WTC11 (cell line): ENCODE measurements around the gene SRRM3. TPM values are rescaled to one million over a fixed set of nuclear protein-coding genes. Genes with fewer than 3 reads are reported as not detected.
A peak's percentile ranks its signal among the peaks of the same experiment; 100 is the strongest.

ENCODE experiments used
- ATAC-seq: fragments of 200-7000 bp; cut with Tn5 transposase; 2 replicates; pipeline ENCODE4 v1.10.0; 2021; ENCODE audit warnings: mild to moderate bottlenecking, moderate library complexity
- CTCF ChIA-PET: fragments of 300-600 bp; sonication (Branson Sonifier 250); formaldehyde crosslinking; loops from one replicate; lab custom pipeline; 2021; ENCODE audit warnings: antibody characterized with exemption; lab: Charles Lee
- POLR2A ChIA-PET: fragments of 350-600 bp; sonication (Branson Sonifier 250); formaldehyde crosslinking; loops from one replicate; lab custom pipeline; 2021; ENCODE audit warnings: antibody characterized with exemption; lab: Charles Lee
- DNase-seq: peaks from one replicate; pipeline ENCODE4 v3.0.0; 2021; ENCODE audit warnings: low spot score
- H3K27ac Mint-ChIP-seq: 2 replicates; pipeline ENCODE4 v1.8.0; 2021; ENCODE audit warnings: mixed read lengths
- H3K27me3 Mint-ChIP-seq: 2 replicates; pipeline ENCODE4 v1.8.0; 2021; ENCODE audit warnings: low read depth, mild to moderate bottlenecking, moderate library complexity, mixed read lengths
- H3K36me3 Mint-ChIP-seq: 2 replicates; pipeline ENCODE4 v1.8.0; 2021; ENCODE audit warnings: mixed read lengths
- H3K4me1 Mint-ChIP-seq: 2 replicates; pipeline ENCODE4 v1.8.0; 2022; ENCODE audit warnings: mixed read lengths
- H3K4me3 Mint-ChIP-seq: 2 replicates; pipeline ENCODE4 v1.8.0; 2021; ENCODE audit warnings: mild to moderate bottlenecking, moderate library complexity, mixed read lengths
- H3K9me3 Mint-ChIP-seq: 2 replicates; pipeline ENCODE4 v1.8.0; 2021; ENCODE audit warnings: mixed read lengths
- ATF6 ChIP-seq: sonication (generic); formaldehyde crosslinking; IDR thresholded peaks from 2 replicates; pipeline ENCODE4 v1.8.1; 2023; ENCODE audit warnings: mild to moderate bottlenecking, missing genetic modification reagents
- CREB1 ChIP-seq: sonication (generic); formaldehyde crosslinking; IDR thresholded peaks from 2 replicates; pipeline ENCODE4 v1.8.0; 2023; ENCODE audit warnings: mild to moderate bottlenecking, missing genetic modification reagents
- E2F4 ChIP-seq: sonication (generic); formaldehyde crosslinking; IDR thresholded peaks from 2 replicates; pipeline ENCODE4 v1.8.1; 2022; ENCODE audit warnings: low read depth, mild to moderate bottlenecking, moderate library complexity, missing genetic modification reagents, borderline replicate concordance
- ELF4 ChIP-seq: sonication (generic); formaldehyde crosslinking; IDR thresholded peaks from 2 replicates; pipeline ENCODE4 v1.8.1; 2022; ENCODE audit warnings: low read depth, mild to moderate bottlenecking, moderate library complexity, missing genetic modification reagents
- EMX1 ChIP-seq: fragments of 250-450 bp; sonication (Bioruptor Pico); IDR thresholded peaks from 2 replicates; pipeline ENCODE4 v1.8.0; 2021; ENCODE audit warnings: mild to moderate bottlenecking
- FOXP1 ChIP-seq: sonication (generic); formaldehyde crosslinking; IDR thresholded peaks from 2 replicates; pipeline ENCODE4 v1.8.0; 2022; ENCODE audit warnings: missing genetic modification reagents, mild to moderate bottlenecking, moderate library complexity, borderline replicate concordance
- IRF1 ChIP-seq: sonication (generic); formaldehyde crosslinking; IDR thresholded peaks from 2 replicates; pipeline ENCODE4 v1.8.0; 2023; ENCODE audit warnings: missing genetic modification reagents
- IRF2 ChIP-seq: sonication (generic); formaldehyde crosslinking; IDR thresholded peaks from 2 replicates; pipeline ENCODE4 v1.8.0; 2022; ENCODE audit warnings: low read depth, missing genetic modification reagents, borderline replicate concordance
- JUN ChIP-seq: sonication (generic); formaldehyde crosslinking; IDR thresholded peaks from 2 replicates; pipeline ENCODE4 v1.8.0; 2023; ENCODE audit warnings: mild to moderate bottlenecking, missing genetic modification reagents
- MLX ChIP-seq: sonication (generic); formaldehyde crosslinking; IDR thresholded peaks from 2 replicates; pipeline ENCODE4 v1.8.1; 2023; ENCODE audit warnings: mild to moderate bottlenecking, missing genetic modification reagents, moderate library complexity
- NFE2L1 ChIP-seq: sonication (generic); formaldehyde crosslinking; IDR thresholded peaks from 2 replicates; pipeline ENCODE4 v1.8.1; 2023; ENCODE audit warnings: missing genetic modification reagents
- NR2C2 ChIP-seq: sonication (generic); formaldehyde crosslinking; IDR thresholded peaks from 2 replicates; pipeline ENCODE4 v1.8.0; 2022; ENCODE audit warnings: mild to moderate bottlenecking, missing genetic modification reagents
- PREB ChIP-seq: sonication (generic); formaldehyde crosslinking; IDR thresholded peaks from 2 replicates; pipeline ENCODE4 v1.8.1; 2022; ENCODE audit warnings: mild to moderate bottlenecking, missing genetic modification reagents, moderate library complexity, borderline replicate concordance
- SMAD4 ChIP-seq: sonication (generic); formaldehyde crosslinking; IDR thresholded peaks from 2 replicates; pipeline ENCODE4 v1.8.0; 2022; ENCODE audit warnings: mild to moderate bottlenecking, missing genetic modification reagents
- TP53 ChIP-seq: sonication (generic); formaldehyde crosslinking; IDR thresholded peaks from 2 replicates; pipeline ENCODE4 v1.8.1; 2023; ENCODE audit warnings: mild to moderate bottlenecking, missing genetic modification reagents
- USF2 ChIP-seq: sonication (generic); formaldehyde crosslinking; IDR thresholded peaks from 2 replicates; pipeline ENCODE4 v1.8.1; 2023; ENCODE audit warnings: mild to moderate bottlenecking, missing genetic modification reagents, moderate library complexity
- ZNF317 ChIP-seq: sonication (generic); formaldehyde crosslinking; IDR thresholded peaks from 2 replicates; pipeline ENCODE4 v1.8.1; 2023; ENCODE audit warnings: low read depth, mild to moderate bottlenecking, moderate library complexity, missing genetic modification reagents, borderline replicate concordance
- ZNF396 ChIP-seq: fragments of 250-450 bp; sonication (Bioruptor Pico); IDR thresholded peaks from 2 replicates; pipeline ENCODE4 v1.8.0; 2021; ENCODE audit warnings: mild to moderate bottlenecking, moderate library complexity, borderline replicate concordance
- ZNF425 ChIP-seq: fragments of 250-450 bp; sonication (Bioruptor Pico); conservative IDR thresholded peaks from 2 replicates; pipeline ENCODE4 v1.9.0; 2021; ENCODE audit warnings: mild to moderate bottlenecking
- ZNF671 ChIP-seq: fragments of 250-450 bp; sonication (Bioruptor Pico); IDR thresholded peaks from 2 replicates; pipeline ENCODE4 v1.8.0; 2021; ENCODE audit warnings: mild to moderate bottlenecking
- total RNA-seq: library from RNA; stranded (reverse); gene quantifications from 3 replicates; pipeline ENCODE4 v1.2.3, GENCODE V29; 2021
- TF ChIP-seq, protein P1 (sequence below): sonication (generic); formaldehyde crosslinking; IDR thresholded peaks from 2 replicates; pipeline ENCODE4 v1.8.0; 2022; ENCODE audit warnings: mild to moderate bottlenecking, missing genetic modification reagents

Gene SRRM3
- total RNA-seq, 1 experiment from 2014 or later = 17.7 TPM

DNA sequence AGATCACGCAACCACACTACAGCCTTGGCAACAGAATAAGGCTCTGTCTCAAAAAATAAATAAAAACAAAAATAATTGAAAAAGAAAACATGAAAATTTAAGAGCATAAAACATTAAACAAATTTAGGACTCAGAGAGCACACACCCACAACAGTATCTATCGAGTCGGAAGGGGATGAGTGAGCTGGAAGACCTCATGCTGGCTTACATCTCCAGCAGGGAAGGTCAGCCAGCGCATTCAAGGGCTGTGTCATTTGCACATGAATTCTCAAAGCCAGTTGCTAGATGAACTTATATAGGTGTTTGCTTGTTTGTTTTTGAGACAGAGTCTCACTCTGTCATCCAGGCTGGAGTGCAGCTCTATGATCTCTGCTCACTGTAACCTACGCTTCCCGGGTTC lies 50.3 kb downstream of the SRRM3 start:
- H3K4me1 Mint-ChIP-seq = peaks cover 22% of the 10 kb centered on the region
- ChIA-PET CTCF (interaction anchor here (0.6 to 1.7 kb wide), 5 partner anchors 11 to 74 kb away, joined by 3 to 10 read pairs (median 4); no protein-coding TSS in a partner anchor), POLR2A (no interaction called here)
- H3K36me3 Mint-ChIP-seq = peaks cover 7% of the 10 kb centered on the region
- H3K9me3 Mint-ChIP-seq = no peaks in the 10 kb centered on the region
- ATAC-seq (peak; percentile 60), DNase-seq (no peak)
- H3K27me3 Mint-ChIP-seq = no peaks in the 10 kb centered on the region
- H3K27ac Mint-ChIP-seq = peak overlapping the region; percentile 33
- peak overlapping the region; percentile 14 for H3K4me3 Mint-ChIP-seq
- no peak for TF ChIP-seq PREB

- Mint-ChIP-seq H3K27me3 (no peaks in the 10 kb centered on the region), H3K27ac (peak overlapping the region; percentile 12; the same call in 1 of the 2 replicates), H3K9me3 (no peaks in the 10 kb centered on the region), H3K36me3 (peaks cover 11% of the 10 kb centered on the region), H3K4me3 (no peak overlapping the region), H3K4me1 (peaks cover 31% of the 10 kb centered on the region)
- ATAC-seq (no peak), DNase-seq (no peak)
- CTCF ChIA-PET = interaction anchor here (0.6 to 1.6 kb wide), 6 partner anchors 8 to 59 kb away, joined by 3 to 6 read pairs (median 4); partner anchors contain the start of gene SRRM3
- POLR2A ChIA-PET = interaction anchor here (0.6 kb wide), 1 partner anchor 21 kb away, joined by 6 read pairs; no protein-coding TSS in a partner anchor
- TF ChIP-seq CREB1 (CRISPR knock-in tag) (no peak), ZNF396 (no peak), FOXP1 (CRISPR knock-in tag) (no peak), USF2 (CRISPR knock-in tag) (no peak), TP53 (no peak), JUN (CRISPR knock-in tag) (no peak), NFE2L1 (CRISPR knock-in tag) (no peak), EMX1 (CRISPR knock-in tag) (no peak)
Measured at GRCh38 chr7:76254781-76255180, 53.1 kb downstream of the SRRM3 start.

- CTCF ChIA-PET = interaction anchor here (0.7 to 1.3 kb wide), 4 partner anchors 33 to 80 kb away, joined by 4 to 7 read pairs (median 4); no protein-coding TSS in a partner anchor
- POLR2A ChIA-PET = no interaction called here
- H3K4me1 Mint-ChIP-seq = peaks cover 29% of the 10 kb centered on the region
- no peak overlapping the region; the same call in 1 of the 2 replicates for H3K27ac Mint-ChIP-seq
- H3K36me3 Mint-ChIP-seq = peaks cover 11% of the 10 kb centered on the region
- DNase-seq (peak; percentile 45), ATAC-seq (no peak)
- H3K4me3 Mint-ChIP-seq = peak overlapping the region; percentile 67
- H3K9me3 Mint-ChIP-seq = no peaks in the 10 kb centered on the region
- H3K27me3 Mint-ChIP-seq = no peaks in the 10 kb centered on the region; the same call in 1 of the 2 replicates
- TF ChIP-seq IRF1 (CRISPR knock-in tag) (no peak), ZNF671 (CRISPR knock-in tag) (no peak), ZNF317 (CRISPR knock-in tag) (no peak), ATF6 (no peak), ZNF425 (CRISPR knock-in tag) (no peak), IRF2 (no peak), E2F4 (no peak), SMAD4 (CRISPR knock-in tag) (no peak), PREB (no peak), MLX (CRISPR knock-in tag) (no peak), ELF4 (CRISPR knock-in tag) (no peak), NR2C2 (CRISPR knock-in tag) (no peak), ZNF396 (no peak)
- TF ChIP-seq, protein P1, sequence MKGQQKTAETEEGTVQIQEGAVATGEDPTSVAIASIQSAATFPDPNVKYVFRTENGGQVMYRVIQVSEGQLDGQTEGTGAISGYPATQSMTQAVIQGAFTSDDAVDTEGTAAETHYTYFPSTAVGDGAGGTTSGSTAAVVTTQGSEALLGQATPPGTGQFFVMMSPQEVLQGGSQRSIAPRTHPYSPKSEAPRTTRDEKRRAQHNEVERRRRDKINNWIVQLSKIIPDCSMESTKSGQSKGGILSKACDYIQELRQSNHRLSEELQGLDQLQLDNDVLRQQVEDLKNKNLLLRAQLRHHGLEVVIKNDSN (CRISPR knock-in tag) = no peak
Measured at GRCh38 chr7:76257973-76258372, 56.3 kb downstream of the SRRM3 start.
